Renal cortical epithelial cell (primary cell): Measurements from ENCODE around the gene CCDC14. TPM values are rescaled to one million over a fixed set of nuclear protein-coding genes. Genes with fewer than 3 reads are reported as not detected.
A peak's percentile ranks its signal among the peaks of the same experiment; 100 is the strongest.
"Not testable (repeated sequence)": the region's sequence is repeated elsewhere in the genome, so short reads cannot be mapped to it uniquely, and the experiment has no call there.

Source experiments
- DNase-seq: peaks from one replicate; pipeline ENCODE4 v3.0.0-alpha.2; 2011; ENCODE audit warnings: low read depth
- total RNA-seq: library from RNA; depleted of rRNA; stranded (reverse); fragments of >200 nt; gene quantifications from 2 replicates; pipeline ENCODE4 v1.2.3, GENCODE V29; 2014

The CCDC14 gene
- total RNA-seq, 1 donor from 2014 or later = 60.4 TPM

DNA sequence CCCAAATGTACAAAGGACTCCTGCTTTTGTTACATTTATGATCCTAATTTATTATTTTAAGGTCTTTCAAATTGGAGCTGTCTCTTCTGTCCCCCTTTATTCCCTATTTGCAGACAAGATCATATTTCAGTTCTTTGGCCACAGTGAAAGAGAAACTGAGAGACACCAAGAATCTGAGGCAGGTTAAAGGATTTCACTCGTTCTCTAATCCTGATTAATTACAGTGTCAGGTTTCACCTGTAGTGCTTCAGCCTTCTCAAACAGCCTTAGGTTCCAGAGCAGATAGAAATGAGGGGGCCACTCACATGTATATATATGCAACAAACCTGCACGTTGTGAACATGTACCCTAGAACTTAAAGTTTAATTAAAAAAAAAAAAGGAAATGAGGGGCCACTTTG is 6.2 kb upstream of the CCDC14 start:
- DNase-seq = not testable (repeated sequence)

DNA sequence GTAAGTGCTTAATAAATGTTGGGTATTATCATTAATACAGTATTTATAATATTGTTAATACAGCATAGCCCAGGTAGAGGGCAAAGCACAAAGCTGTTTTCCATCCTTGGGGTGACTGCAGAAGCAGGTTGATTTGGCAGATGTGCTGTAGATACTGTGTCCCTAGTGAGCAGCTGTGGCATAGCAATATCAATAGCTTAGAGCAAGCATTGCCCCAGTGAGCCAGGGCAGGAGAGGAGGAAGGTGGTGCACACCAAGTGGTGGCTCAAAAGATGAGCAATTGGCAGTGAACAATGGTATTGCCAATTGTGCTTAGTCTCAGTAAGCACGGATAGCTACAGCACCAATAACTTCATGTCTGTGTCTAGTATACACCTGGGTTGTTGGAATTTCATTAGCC is 5.8 kb upstream of the CCDC14 start:
- DNase-seq = not testable (repeated sequence)

DNA sequence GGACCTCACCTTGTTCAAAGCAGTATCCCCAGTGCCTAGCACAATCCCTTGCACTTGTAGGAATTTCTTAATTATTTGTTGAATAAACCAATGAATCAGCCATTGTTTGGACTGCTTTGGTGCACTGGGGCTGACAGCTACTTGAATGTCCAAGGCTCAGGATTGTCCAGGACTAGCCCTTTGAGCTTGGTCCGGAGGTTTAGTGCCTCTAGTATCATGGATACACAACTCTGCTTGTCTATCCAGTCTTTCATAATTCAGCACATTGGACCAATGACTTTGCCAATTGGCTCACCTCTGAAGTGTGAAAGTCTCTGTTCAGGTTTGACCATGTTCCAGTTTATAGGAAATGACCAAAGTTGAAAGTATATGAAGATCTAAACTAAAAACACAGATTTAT is 3.8 kb upstream of the CCDC14 start:
- not testable (repeated sequence) for DNase-seq

DNA sequence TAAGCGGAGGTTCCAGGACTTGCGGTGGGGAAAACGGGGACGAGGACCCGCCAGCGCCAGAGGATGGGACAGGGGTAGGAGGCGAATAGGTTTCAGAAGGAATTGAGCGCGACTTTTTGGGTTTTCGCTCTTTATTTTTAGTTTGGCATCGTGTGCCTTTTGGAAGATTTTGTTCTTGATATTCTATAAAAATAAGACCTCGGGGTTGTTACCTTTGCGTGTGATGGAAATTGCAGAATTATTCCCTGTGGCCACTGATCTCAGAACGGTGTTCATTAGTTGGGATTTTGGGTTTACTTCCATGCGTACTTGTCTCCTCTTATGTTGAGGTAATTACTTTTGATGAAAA is 453 bp upstream of the CCDC14 start:
- no peak for DNase-seq

DNA sequence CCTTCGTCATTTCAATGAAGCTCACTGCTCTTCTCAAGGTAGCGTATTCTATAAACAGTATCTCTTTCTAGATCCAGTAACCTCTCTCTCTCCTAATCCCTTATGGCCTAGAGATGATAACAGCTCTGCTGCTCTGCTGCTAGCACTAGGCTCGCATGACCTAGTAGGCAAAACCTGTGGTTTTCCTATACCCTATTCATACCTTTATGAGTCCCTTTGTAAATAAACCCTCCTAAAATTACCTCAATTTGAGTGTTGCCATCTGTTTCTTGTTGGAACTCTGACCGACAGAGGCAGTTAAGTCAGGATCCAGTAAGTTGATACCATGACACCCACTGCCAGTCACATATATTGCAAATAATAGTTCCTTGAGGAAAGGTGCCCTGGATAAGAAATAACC is 7.3 kb downstream of the CCDC14 start:
- no peak for DNase-seq

DNA sequence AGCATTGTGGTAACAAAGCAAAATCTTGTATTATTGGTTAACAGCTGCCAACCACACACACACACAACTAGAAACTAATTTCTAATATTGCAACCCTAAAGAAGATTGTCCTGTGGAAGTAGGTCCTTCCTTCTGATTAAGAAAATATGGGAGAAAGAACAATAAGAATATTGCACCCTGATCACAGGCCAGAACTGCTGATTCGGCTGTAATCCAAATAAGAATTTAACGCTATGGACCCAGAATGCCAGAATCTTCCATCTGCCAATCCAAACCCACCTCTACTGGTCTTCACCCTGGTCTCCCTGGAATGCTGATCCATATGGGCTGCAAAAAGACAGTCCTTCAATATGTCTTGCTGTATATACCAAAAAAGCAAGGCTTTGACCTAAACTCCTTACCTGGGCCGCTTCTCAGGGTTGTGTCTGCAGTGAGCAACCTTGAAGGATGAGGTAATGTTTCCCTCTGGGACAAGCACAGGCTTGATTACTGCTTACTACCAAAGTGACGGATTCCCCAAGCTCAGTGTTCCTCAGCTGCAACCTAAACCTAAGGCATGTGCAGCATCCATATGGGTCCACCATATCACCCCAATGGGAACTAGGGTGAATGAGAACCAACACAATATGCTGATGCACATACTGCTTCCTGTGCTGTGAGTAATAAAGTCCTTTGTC is 8.0 kb downstream of the CCDC14 start:
- no peak for DNase-seq

DNA sequence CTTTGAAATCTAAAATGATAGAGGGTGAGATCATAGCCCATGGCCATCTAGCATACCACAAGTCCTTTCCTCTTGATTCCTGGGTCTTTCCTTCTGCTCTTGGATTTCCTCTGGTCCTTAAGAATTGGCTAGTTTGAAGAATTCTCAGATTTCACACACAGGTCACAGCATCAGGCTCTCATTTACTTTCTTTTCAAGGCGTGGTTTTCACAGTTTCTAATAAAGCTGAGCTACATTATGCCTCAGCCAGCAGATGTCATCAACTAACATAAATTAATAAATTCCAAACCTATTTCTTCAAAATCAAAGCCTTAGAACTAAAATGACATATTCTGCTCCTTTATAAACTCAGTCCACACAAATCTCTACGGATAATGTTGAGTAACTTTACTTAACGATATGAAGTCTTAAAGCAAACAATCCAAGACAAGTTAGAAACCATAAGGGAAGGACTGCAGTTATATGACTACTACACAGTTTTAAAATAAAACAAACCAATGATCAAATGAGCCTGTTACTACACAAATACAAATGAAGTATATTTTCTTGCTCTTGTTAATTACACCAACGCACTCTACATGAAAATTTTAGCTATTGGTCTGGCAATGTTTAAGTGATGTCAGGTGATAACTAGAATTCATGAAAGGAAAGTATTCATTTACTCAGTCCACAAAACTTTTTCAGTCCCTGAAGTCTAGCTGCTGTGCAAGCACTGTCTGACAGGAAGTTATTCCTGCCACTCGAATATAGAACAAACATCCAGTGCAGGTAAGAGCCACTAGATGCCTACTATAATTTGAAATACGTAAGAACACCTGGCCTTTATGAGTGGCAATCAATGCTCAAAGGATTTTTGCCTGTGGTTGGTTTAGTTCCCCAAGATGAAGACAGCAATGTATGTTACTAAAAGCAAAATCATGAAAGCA is 9.2 kb downstream of the CCDC14 start:
- DNase-seq = no peak

DNA sequence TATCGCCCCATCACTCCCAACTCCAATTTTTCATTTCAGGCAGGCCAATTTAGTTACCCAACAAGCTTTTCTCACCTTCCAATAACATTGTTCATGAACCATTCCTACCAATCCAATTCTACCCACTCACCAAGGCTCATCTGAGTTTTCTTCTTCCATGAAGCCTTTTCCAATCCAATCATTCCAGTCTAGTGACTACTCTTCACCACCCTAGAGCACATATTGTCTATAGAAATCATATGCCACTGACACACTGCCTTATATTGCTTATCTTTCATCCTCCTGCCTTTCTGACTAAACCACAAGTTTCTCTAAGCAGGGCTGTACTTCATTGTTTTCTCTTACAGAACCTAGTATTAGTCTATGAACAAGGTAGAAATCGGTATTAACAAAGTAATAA is 11.4 kb downstream of the CCDC14 start:
- no peak for DNase-seq

DNA sequence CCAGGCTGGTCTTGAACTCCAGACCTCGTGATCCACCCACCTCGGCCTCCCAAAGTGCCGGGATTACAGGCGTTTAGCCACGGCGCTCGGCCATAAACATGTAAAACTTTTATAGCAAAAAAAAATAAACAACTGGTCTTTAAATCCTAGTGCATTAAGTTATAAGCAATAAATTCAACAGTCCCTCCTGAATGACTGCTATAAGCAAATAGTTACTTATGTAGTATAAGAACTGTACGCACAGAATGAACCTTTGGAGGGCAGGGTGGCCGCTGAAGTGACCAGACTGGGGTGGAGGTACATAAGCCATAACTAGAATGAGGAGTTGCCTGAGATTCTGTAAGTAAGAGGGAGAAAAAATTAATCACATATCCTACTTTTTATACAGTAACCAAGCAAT is 12.6 kb downstream of the CCDC14 start:
- no peak for DNase-seq

DNA sequence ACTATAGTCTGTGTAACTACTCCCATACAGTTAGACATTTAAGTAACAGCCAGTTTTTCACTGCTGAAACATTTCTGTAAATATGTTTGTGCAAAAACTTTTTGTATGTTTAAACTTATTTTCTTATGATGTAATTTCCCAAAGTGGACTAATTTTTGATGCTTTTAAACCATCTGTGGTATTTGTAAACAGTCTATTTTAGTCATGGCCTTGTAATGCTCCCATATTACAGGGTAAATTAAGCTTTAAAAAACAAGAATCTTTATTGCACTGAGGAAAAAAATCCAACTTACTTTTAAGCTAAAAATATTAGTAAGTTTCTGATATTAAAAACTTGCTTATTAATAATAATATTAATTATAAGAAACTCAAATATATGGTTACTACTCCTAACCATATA is 13.5 kb downstream of the CCDC14 start:
- no peak for DNase-seq

DNA sequence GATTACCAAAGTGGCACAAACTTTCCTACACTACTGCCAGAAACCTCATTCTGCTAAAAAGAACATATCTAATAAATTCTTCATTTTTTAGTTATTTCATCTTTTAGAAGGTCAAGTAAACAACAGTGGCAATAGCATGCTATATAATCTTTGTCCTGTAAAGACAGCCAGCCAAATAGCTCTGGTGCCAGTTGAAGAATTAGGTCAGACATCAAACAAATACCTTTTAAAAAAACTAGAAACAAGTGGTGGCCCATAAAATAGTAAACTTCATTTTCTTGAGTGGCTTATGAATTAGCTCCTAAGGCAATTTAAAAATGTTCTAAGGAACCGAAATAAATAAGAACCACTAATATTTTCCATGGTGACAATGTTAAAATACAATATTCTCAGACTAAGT is 19.5 kb downstream of the CCDC14 start:
- DNase-seq = no peak

DNA sequence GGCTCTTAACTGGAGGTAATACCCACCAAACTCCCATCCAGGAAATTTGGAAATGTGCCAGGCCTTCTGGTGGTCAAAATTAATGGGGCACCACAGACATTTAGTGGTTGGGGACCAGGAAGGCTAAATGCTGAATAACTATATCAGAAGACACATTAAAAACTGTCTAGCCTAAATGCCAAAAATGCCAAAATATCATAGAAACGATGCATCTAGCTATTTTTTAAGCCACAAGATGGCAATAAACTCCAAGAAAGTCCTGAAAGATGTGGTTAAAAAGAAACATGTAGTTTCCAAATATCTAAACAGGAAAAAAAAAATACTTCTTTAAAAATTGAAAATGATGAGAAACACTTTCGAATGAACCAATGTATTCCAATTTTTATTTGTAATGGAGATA is 19.9 kb downstream of the CCDC14 start:
- DNase-seq = peak; percentile 8

DNA sequence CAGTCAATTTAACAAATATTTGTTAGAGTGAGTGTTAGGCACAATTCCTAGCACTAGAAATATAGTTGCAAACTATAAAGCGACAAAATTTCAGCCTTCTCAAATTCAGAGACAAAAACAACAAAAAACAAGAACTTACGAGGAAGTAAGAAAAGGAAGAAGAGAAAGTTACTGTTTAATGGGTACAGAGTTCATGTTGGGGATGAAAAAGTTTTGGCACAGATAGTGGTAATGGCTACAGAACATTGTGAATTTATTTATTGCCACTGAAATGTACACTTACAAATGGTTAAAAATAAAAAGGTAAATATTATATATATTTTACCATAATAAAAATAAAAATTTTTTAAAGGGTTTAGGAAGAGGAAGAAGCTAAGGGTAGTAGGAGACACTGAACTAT is 21.3 kb downstream of the CCDC14 start:
- DNase-seq = no peak

DNA sequence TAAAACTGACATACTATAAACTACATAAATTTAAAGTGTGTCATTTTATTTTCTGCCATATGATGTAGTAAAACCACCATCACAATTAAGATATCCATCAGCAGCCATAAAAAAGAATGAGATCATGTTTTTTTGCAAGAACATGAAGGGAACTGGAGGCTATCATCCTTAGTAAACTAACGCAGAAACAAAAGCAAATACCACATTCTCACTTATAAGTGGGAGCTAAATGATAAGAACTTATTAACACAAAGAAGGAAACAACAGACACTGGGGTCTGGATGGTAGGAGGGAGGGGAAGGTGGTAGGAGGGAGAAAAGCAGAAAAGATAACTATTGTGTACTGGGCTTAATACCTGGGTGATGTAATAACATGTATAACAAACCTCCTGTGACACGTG is 24.6 kb downstream of the CCDC14 start:
- DNase-seq = no peak

DNA sequence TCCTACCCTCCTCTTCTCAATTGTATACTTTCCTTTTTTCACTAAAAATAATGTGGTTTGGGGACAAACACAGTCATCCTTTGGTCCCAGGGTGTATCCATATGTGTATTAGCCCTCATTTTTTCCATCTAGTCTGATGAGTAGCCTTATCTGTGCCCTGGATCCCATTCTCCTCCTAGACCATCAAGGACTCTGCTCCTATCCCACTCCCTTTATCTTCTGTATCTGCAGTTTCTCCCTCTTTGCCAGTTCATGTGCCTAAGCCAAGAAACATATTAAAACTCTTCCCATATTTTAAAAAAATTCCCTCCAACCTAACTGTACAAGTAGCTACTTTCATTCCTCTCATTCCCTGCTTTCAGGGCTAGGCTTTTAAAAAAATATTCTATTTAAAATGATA is 25.2 kb downstream of the CCDC14 start:
- no peak for DNase-seq

DNA sequence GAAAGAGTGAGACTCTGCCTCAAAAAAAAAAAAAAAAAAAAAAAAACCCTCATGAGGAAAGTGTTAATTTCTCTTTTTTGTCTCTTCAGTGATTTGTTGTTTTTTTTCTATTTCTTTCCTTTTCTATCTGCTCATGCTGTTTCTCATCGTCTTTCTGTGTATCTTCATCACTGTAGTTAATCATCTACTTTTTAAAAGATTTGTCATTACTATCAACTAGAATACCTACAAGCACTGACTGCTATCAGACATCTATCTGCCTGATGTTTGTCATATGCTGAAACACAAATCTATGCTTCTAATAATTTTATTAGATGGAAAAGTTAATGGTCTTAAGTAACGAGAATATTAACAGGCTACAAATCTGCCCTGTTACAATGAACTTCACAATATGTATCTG is 26.8 kb downstream of the CCDC14 start:
- no peak for DNase-seq

DNA sequence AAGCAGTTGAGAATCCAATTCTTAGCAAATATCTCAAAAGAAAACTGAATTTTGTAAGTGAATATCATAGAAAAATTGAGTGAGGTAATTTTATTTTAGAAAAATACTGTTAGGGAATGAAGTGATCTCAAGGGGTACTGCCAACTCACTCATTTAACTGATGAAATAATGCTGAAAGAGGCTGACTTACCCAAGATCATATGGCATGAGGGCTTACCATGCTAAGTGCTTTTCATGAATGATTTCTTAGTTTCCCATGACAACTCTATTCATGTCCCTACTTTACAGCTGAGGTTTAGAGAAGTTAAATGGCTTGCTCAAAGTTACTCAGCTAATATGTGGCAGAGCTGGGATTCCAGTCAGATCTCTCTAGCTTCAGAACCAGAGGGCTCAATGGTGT is 30.6 kb downstream of the CCDC14 start:
- no peak for DNase-seq

DNA sequence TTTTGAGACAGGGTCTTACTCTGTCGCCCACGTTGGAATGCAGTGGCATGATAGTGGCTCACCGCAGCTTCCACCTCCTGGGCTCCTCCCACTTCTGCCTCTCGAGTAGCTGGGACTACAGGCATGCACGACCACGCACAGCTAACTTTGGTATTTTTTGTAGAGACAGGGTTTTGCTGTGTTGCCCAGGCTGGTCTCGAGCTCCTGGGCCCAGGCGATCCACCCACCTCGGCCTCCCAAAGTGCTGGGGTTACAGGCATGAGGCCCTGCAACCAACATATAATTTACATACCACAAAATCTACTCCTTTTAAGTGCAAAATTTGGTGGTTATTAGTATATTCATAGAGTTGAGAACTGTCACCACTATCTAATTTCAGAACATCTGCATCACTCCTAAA is 31.7 kb downstream of the CCDC14 start:
- DNase-seq = no peak

DNA sequence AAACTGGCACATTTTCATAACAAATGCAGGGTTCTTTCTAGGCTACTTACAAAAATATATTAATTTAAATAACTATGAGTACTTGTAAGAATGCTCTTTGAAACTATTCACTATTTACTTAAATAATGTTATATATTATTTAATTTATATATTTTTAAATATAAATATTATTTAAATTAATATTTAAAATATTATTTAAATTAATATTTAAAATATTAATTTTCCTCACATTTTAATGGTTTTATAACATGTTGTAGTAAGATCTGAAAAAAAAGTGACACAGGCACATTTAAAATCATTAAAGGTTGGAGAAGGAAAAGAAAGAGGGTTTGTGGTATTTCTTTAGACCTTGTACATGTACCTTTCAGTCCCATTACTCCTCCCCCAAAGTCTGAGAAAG is 34.6 kb downstream of the CCDC14 start:
- DNase-seq = no peak

DNA sequence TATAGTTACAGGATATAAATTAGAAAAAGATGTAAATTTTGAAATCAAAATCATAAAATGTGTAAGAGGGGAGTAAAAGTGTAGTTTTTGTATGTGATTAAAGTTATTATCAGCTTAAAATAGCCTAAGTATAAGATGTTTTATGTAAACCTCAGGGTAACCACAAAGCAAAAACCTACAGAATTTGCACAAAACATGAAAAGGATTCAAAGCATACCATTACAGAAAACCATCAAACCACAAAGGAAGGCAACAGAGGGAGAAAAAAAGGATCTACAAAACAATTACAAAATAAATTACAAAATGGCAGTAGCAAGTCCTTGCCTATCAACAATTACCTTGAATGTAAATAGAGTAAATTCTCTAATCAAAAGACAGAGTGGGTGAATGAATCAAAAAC is 40.2 kb downstream of the CCDC14 start:
- DNase-seq = no peak

DNA sequence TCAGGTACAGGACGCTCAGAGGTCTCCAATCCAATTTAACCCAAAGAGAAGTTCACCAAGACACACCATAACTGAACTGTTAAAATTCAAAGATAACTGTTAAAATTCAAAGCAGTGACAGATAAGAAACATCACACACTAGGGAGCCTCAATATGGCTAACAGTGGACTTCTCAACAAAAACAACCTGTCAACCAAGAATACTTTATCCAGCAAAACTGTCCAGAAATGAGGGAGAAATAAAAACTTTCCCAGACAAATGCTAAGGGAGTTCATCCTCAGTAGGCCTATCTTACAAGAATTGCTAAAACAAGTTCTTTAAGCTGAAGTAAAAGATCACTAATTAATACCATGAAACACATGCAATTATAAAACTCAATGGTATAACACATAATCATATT is 40.6 kb downstream of the CCDC14 start:
- DNase-seq = no peak

DNA sequence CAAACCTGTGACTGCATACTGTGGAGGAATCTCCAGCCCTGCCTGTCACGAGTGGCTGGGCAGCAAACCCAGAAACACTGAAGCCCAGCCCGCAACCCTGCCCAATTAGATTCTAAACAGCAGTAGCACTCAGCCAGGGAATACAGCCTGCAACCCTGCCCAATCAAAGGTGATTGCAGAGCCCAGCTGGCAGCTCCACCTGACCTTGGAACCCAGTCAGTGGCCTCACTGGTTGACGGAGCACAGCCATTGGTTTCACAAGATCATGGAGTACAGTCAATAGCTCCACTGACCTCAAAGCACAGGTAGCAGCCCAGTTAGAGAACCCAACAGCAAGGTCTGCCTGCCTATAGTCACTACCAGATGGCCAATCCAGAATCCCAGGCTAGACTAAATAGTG is 41.7 kb downstream of the CCDC14 start:
- DNase-seq = peak; percentile 27

DNA sequence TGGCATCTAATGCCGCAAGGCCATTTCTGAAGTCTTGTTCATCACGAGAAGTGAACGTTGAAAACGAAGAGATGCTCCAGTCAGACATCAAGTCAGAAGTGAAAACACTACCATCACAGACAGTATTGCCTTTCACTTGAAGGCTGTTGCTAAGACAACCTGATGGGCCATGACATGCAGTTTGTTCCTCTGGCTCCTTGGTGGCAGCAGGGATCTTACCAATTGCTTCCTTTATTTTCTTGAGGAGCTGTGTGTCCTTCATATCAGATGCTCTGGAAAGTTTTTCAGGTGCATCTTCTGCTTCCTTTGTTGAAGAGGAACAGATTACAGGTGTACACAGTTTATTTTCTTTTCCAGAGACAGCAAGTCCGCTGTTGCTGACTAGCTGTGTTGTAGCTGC is 46.2 kb downstream of the CCDC14 start:
- DNase-seq = no peak

DNA sequence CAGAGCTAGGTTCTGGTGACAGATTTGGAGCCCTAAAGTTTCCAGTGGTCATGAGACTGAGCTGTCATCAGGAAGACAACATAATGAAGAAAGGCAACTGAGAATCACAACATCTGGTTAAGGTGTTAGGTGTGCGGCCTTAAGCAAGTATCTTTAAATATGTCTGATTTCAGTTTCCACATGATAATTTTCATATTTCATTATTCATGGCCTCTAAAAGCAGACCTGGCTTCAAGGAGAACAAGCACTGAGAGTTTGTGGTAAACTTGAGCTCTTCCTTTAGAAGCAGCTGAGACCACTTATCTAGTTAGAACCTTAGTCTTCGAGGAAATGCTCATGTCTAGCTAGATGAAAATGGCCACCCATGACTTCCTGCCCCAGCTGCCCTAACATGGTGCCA is 51.2 kb downstream of the CCDC14 start:
- DNase-seq = no peak
